Measurements from ENCODE around the gene GALNT12.

The GALNT12 gene

GRCh38 chr9:98877311-98877710, 69.8 kb downstream of the GALNT12 start:
- H2AFZ ChIP-seq (ENCODE audit: low read depth, low read length) = no peak overlapping the region
- TF ChIP-seq EZH2phosphoT487 (IDR thresholded peaks at IDR 0.05; ENCODE audit: low read depth) = no peak
- no peak for TF ChIP-seq CTCF (IDR thresholded peaks at IDR 0.05; ENCODE audit: low read depth, low read length)
- H3K4me2 ChIP-seq (ENCODE audit: low read length) = no peak overlapping the region
- H3K27ac ChIP-seq (ENCODE audit: low read length) = no peak overlapping the region
- no peak overlapping the region for H3K9ac ChIP-seq (ENCODE audit: low read length)
- no peak overlapping the region for H3K4me3 ChIP-seq (ENCODE audit: low read length)
- no peaks in the 10 kb centered on the region for H3K36me3 ChIP-seq (replicated peaks; ENCODE audit: low read depth, low read length)
- no peaks in the 10 kb centered on the region for H4K20me1 ChIP-seq (ENCODE audit: insufficient read depth, low read length)
- no peaks in the 10 kb centered on the region for H3K9me3 ChIP-seq (ENCODE audit: insufficient read depth, low read length)
- H3K4me1 ChIP-seq (ENCODE audit: low read length) = no peaks in the 10 kb centered on the region
- H3K79me2 ChIP-seq (ENCODE audit: low read length) = no peaks in the 10 kb centered on the region
- H3K27me3 ChIP-seq (ENCODE audit: low read depth, low read length) = peaks cover 34% of the 10 kb centered on the region

GRCh38 chr9:98879094-98879962, 71.9 kb downstream of the GALNT12 start:
- Histone ChIP-seq H3K9me3 (ENCODE audit: insufficient read depth, low read length) (no peaks in the 10 kb centered on the region), H4K20me1 (ENCODE audit: insufficient read depth, low read length) (no peaks in the 10 kb centered on the region), H3K27me3 (ENCODE audit: low read depth, low read length) (peaks cover 52% of the 10 kb centered on the region), H3K79me2 (ENCODE audit: low read length) (no peaks in the 10 kb centered on the region), H3K27ac (ENCODE audit: low read length) (no peak overlapping the region), H3K9ac (ENCODE audit: low read length) (no peak overlapping the region), H2AFZ (ENCODE audit: low read depth, low read length) (no peak overlapping the region), H3K4me2 (ENCODE audit: low read length) (no peak overlapping the region), H3K36me3 (replicated peaks; ENCODE audit: low read depth, low read length) (no peaks in the 10 kb centered on the region), H3K4me3 (ENCODE audit: low read length) (no peak overlapping the region), H3K4me1 (ENCODE audit: low read length) (no peaks in the 10 kb centered on the region)
- TF ChIP-seq EZH2phosphoT487 (IDR thresholded peaks at IDR 0.05; ENCODE audit: low read depth) = no peak
- no peak for TF ChIP-seq CTCF (IDR thresholded peaks at IDR 0.05; ENCODE audit: low read depth, low read length)

- no peak overlapping the region for H3K9ac ChIP-seq (ENCODE audit: low read length)
- no peaks in the 10 kb centered on the region for H3K36me3 ChIP-seq (replicated peaks; ENCODE audit: low read depth, low read length)
- H3K27me3 ChIP-seq (ENCODE audit: low read depth, low read length) = peaks cover 52% of the 10 kb centered on the region
- no peak overlapping the region for H2AFZ ChIP-seq (ENCODE audit: low read depth, low read length)
- no peak overlapping the region for H3K27ac ChIP-seq (ENCODE audit: low read length)
- H3K4me3 ChIP-seq (ENCODE audit: low read length) = no peak overlapping the region
- H3K4me2 ChIP-seq (ENCODE audit: low read length) = no peak overlapping the region
- H4K20me1 ChIP-seq (ENCODE audit: insufficient read depth, low read length) = no peaks in the 10 kb centered on the region
- no peak for TF ChIP-seq EZH2phosphoT487 (IDR thresholded peaks at IDR 0.05; ENCODE audit: low read depth)
- TF ChIP-seq CTCF (IDR thresholded peaks at IDR 0.05; ENCODE audit: low read depth, low read length) = no peak
- no peaks in the 10 kb centered on the region for H3K9me3 ChIP-seq (ENCODE audit: insufficient read depth, low read length)
- H3K79me2 ChIP-seq (ENCODE audit: low read length) = no peaks in the 10 kb centered on the region
- no peaks in the 10 kb centered on the region for H3K4me1 ChIP-seq (ENCODE audit: low read length)
These were observed 72.5 kb downstream of the GALNT12 start for GRCh38 chr9:98879963-98880310.

GRCh38 chr9:98880311-98881015, 73.0 kb downstream of the GALNT12 start:
- Histone ChIP-seq H3K36me3 (replicated peaks; ENCODE audit: low read depth, low read length) (no peaks in the 10 kb centered on the region), H4K20me1 (ENCODE audit: insufficient read depth, low read length) (no peaks in the 10 kb centered on the region), H2AFZ (ENCODE audit: low read depth, low read length) (no peak overlapping the region), H3K9ac (ENCODE audit: low read length) (no peak overlapping the region), H3K79me2 (ENCODE audit: low read length) (no peaks in the 10 kb centered on the region), H3K4me2 (ENCODE audit: low read length) (no peak overlapping the region), H3K27me3 (ENCODE audit: low read depth, low read length) (peaks cover 52% of the 10 kb centered on the region), H3K27ac (ENCODE audit: low read length) (no peak overlapping the region), H3K4me3 (ENCODE audit: low read length) (no peak overlapping the region), H3K9me3 (ENCODE audit: insufficient read depth, low read length) (no peaks in the 10 kb centered on the region), H3K4me1 (ENCODE audit: low read length) (no peaks in the 10 kb centered on the region)
- no peak for TF ChIP-seq EZH2phosphoT487 (IDR thresholded peaks at IDR 0.05; ENCODE audit: low read depth)
- no peak for TF ChIP-seq CTCF (IDR thresholded peaks at IDR 0.05; ENCODE audit: low read depth, low read length)
